GM19468 (cell line): ENCODE data around the gene CCDC149.

Source experiments
- ATAC-seq: cut with Tn5 transposase; IDR thresholded peaks from one replicate; pipeline ENCODE4 v1.9.1; 2021; ENCODE audit warnings: mild to moderate bottlenecking, moderate library complexity, moderate number of reproducible peaks; ENCODE audit not compliant: unreplicated experiment; ENCODE audit errors: extremely low read depth

The CCDC149 gene

GRCh38 chr4:24807611-24808010 lies 105.2 kb downstream of the CCDC149 start:
- no peak for ATAC-seq

- ATAC-seq = no peak
Observed at GRCh38 chr4:24806206-24806990, 106.4 kb downstream of the CCDC149 start.

- ATAC-seq = no peak
Observed at GRCh38 chr4:24805566-24805965, 107.3 kb downstream of the CCDC149 start.

- no peak for ATAC-seq
Observed at GRCh38 chr4:24805067-24805466, 107.8 kb downstream of the CCDC149 start.

GRCh38 chr4:24802648-24803047 lies 110.2 kb downstream of the CCDC149 start:
- ATAC-seq = no peak

- ATAC-seq = no peak
Observed at GRCh38 chr4:24801136-24801855, 111.5 kb downstream of the CCDC149 start.

- ATAC-seq = no peak
Observed at GRCh38 chr4:24800325-24800895, 112.4 kb downstream of the CCDC149 start.

- no peak for ATAC-seq
Observed at GRCh38 chr4:24799544-24800324, 113.1 kb downstream of the CCDC149 start.

GRCh38 chr4:24799196-24799543 lies 113.7 kb downstream of the CCDC149 start:
- ATAC-seq = no peak

GRCh38 chr4:24798036-24798610 lies 114.7 kb downstream of the CCDC149 start:
- ATAC-seq = no peak

- no peak for ATAC-seq
Observed at GRCh38 chr4:24796620-24797019, 116.2 kb downstream of the CCDC149 start.

GRCh38 chr4:24795666-24796381 lies 117.0 kb downstream of the CCDC149 start:
- ATAC-seq = no peak

- ATAC-seq = no peak
Observed at GRCh38 chr4:24794916-24795665, 117.8 kb downstream of the CCDC149 start, which contains the start of gene SOD3. TSS of gene SOD3 (plus strand) at chr4:24795573. CDS start at chr4:24799522, 3,949 bp downstream.

GRCh38 chr4:24794480-24794879 lies 118.4 kb downstream of the CCDC149 start:
- ATAC-seq = no peak

- ATAC-seq = no peak
Observed at GRCh38 chr4:24794051-24794450, 118.8 kb downstream of the CCDC149 start.

- no peak for ATAC-seq
Observed at GRCh38 chr4:24793219-24794005, 119.4 kb downstream of the CCDC149 start.

- ATAC-seq = no peak
Observed at GRCh38 chr4:24792552-24792951, 120.3 kb downstream of the CCDC149 start.

- no peak for ATAC-seq
Observed at GRCh38 chr4:24791043-24791442, 121.8 kb downstream of the CCDC149 start.
